SK-N-MC (cell line): ENCODE data around the gene SYNPO2.

Experiments
- EZH2 ChIP-seq: fragments of 200-600 bp; sonication (generic); IDR thresholded peaks from one replicate; pipeline ENCODE4 v1.6.1; 2017; ENCODE audit warnings: antibody characterized with exemption
- POLR2AphosphoS5 ChIP-seq: IDR thresholded peaks from 2 replicates; pipeline ENCODE4 v1.6.1; 2012; ENCODE audit warnings: mild to moderate bottlenecking, low read depth, low read length, borderline replicate concordance

DNA sequence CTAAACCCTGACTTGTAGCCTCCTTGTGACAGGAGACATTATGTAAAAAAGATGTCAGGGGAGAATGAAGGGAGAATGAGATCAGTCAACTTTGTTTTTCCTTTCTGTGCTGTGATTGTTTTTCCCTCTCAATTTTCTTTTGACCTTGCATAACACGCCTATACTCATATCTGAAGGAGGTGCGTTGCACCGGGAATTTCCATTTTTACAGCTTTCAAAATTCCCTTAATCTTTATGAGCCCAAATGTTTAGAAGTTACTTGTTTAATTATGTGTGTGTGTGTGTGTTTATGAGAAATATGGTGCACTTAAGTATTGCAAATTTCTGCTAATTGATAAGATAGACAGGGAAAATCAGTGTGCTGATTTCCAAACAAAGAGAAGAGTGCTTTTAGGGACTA, 21.6 kb downstream of the SYNPO2 start:
- TF ChIP-seq POLR2AphosphoS5 (no peak), EZH2 (no peak)
